HG03108 (cell line): ENCODE measurements around the gene DDN.

Experiments used
- ATAC-seq: cut with Tn5 transposase; IDR thresholded peaks from one replicate; pipeline ENCODE4 v1.9.1; 2021; ENCODE audit warnings: moderate library complexity; ENCODE audit not compliant: unreplicated experiment

DDN gene

DNA sequence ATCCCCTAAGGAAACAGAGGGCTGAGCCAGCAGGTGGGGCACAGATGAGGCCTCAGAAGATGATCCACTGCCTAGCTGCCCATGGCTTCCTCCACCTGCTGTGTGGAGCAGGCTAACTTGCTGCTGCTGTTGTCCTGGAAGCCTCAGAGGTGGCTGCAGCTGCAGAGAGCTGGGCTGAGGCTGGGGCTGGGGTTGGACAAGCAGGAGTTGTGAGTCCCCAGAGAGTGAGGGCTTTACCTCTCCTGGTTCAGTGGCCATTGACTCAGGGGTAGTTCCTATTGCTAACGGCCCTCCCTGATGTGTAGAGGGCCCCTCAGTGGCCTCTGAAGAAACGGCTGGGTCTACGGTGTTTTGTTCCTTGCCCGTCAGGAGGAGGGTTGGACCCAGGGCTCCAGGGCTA lies 33.1 kb upstream of the DDN start:
- no peak for ATAC-seq

DNA sequence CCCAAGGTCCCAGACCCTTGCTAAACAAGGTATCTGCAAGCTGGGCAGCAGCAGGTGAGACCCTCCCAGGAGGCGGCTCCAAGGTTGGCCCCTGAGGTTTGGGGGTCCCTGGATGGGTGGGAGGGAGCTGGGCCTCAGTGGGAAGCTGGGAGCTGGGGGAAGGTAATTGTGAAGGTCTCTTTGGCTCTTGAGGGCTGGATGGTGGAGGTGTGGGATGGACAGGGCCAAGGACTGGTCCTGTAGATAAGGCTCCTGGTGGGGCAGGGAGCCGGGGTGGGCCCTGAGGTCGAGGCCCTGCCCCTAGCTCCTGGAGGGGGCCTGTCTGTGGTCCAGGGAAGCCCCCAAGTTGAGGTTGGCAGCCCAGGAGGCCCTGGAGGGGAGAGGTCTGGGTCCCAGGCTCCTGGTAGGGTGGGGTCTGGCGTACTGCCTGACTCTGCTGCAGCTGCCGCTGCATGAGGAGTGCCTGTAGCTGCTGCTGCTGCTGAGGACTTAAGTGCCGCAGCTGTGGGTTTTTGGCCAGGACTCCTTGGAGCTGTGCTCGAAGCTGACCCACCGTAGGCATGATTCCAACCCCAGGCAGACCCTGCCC lies 32.5 kb upstream of the DDN start:
- no peak for ATAC-seq

DNA sequence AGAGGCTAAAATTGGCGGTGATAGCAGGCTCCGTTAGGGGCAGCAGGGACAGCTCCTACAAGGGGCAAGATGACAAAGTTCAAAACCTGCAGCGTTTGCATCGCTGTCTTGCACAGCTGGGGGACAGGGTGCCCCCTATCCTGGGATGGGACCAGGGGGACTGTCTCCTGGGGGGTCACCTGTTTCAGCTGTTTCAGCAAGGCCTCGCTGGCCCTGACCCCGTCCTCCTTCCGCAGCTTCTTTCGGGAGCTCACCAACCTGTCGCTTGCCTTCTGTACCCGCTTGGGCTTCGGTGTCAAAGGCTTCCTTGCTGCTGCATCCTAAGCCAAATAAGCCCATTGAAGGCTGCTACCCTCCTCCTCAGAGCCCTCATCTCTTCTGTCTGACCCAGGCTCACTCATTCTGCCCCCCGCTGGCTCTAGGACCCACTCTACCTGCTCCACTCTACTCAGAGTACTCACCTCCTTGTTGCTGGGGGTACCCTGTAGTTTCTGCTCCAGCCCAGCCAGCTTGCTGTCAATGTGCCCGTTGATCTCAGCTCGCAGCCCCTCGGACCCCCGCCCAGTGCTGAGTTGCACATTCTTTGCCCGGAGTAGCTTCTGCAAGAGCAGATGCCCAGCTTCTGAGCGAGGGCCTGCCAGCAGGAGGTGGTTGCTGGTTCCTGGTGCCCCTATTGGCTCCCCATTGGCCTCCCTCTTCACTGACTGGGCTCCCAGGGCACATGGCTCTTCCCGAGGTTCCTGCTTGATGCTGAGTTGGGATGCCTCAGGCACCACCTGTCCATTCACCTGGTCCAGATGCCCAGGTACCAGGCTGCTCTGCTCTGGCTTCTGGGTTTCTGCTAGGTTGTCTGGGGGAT lies 31.8 kb upstream of the DDN start:
- no peak for ATAC-seq

DNA sequence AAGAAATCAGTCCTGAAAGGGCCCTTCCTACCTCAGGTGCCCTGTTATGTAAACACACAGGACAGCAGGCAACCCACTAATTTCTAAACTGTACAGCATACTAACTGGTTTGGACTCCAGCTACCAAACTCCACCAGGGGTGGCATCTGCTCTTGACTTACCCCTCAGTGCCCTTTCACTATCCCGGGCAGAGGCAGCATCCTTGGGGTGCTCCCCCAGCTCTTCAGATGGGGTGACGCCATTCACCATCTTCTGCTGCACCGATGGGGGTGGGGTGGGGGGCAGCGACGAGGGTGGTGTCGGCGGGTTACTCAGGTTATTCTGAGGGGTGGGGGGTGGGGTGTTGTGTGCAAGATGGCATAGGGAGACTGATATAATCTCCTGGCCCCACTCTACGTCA lies 30.9 kb upstream of the DDN start:
- no peak for ATAC-seq

DNA sequence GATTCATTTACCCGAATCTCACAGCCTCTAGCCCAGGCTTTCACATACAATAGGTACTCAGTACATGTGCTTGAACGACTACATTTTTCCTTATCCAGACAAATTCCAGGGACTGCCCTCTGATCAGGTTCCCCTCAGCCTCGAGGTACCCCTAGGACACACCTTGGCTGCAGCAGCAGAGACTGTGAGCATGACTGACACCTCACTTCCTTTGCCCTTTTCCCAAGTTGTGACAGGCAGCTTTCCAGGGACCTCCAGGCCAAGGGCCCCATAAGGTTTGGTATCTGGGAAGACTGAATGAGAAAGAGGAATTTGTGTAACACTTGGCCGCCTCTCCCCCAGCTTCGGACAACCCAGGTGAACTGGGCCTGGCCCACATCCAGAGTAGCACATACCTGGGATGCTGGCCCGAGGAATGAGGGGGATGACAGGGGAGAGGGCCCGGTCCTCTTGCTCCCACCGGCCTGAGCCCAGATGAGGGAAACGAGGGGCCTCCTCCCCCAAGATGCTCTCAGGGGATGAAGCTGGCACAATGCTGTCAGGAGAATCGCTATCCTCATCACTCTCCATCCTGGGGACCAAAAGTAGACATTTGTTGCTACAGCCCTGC lies 29.6 kb upstream of the DDN start:
- no peak for ATAC-seq

- ATAC-seq, result no peak
Observed at GRCh38 chr12:49027846-49028555, 28.8 kb upstream of the DDN start.

DNA sequence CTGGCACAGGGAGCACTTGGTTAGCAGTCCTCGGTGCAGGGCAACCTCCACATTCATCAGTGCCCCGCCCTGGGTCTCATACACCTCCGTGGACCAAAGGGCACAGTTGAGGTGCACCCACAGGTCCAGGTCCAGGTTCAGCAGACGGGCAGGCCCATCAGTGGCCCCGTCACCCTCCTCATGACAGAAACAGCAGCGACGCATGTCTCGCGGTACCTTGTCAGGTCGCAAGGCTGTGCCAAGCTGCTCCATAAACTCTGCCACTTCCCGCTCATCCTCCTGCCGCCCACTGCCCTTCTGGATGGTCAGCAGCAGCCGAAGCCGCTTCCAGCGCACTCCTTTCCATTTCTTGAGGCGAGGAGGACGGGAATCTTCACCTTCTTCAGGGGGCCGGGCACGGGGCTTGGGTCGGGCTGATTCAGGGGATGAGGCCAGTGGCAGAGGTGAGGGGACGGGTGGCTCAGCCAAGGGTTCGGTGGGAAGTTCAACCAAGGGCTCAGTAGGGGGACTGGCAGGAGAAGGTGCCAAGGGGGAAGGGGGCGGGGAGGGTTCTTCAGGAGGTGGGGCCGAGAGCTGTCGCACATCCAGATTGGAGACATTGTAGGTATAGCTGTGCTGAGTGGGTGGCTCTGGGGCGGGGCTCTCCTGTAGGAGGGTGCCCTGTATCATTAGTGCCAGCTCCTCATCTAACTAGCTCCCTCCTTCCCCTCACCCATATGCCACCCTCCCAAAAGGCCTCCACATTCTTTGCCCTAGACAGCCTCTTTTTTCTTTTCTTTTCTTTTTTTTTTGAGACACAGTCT lies 27.7 kb upstream of the DDN start:
- no peak for ATAC-seq

DNA sequence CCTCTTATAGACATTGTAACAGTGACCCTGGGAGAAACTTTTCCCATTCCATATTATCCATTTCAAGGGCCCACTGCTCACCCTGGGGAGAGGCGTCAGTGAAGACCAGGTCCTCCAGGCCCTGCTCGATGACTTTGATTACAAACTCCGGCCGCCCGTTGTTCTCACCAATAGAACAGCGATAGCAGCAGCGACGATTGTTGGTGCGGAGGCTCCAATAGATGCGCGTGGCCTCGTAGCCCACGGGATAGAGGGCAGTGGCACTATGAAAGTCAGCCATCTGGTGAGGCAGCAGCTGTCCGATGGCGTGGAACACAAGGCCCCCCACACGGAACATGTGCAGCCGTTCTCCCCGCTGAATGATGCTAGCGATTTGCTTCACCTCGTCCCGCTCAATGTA lies 26.9 kb upstream of the DDN start:
- no peak for ATAC-seq

DNA sequence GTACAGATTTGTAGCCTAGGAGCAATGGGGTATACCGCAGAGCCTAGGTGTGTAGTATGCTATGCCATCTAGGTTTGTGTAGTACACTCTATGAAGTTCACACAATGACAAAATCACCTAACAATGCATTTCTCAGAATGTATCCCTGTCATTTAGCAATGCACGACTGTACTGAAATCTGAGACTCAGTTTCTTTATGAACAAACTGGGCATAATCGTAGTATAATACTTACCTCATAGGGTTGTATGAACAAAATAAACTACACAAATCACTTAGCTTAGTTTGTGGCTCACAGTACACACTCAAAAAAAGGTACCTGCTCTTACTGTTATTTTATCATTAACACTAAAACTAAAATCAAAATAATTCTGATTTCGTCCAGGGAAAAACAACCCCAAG lies 26.3 kb upstream of the DDN start:
- ATAC-seq, result no peak

DNA sequence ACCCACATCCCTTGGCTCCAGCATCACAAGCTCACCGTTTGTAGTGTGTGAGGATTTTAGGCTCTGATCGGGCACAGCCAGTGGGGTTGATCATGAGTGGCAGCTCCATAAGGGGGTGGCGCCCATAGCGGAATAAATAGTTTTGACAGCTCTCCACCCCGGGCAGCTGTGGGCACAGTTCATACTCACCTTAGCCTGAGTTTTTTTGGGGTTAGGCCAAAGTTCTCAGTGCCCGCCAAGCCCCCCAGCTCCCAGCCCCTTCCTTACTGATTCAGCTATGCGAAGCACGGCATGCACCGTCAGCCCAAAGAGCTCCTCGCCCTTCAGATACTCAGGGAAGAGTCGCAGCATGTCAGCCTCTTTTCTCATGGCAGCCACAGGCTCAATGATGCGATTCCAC lies 25.4 kb upstream of the DDN start:
- no peak for ATAC-seq

DNA sequence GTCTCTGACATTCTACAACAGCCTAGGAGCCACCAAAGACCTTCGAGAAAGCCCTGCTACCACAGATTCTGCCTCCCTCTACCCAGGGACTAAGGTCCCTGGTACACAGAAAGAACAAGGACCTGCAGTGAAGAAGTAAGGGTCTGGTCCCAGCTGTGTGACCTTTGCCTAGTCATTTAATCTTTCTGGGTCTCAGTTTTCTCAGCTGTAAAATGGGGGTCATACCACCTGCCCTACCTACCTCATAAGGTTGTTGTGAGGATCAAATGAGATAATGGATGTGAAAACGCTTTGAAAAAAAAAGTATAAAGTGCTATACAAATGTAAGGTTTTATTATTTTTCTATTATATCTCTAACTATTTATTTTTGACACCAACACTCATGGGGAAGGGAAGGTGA lies 24.6 kb upstream of the DDN start:
- no peak for ATAC-seq

- no peak for ATAC-seq
Observed at GRCh38 chr12:49022558-49023178, 23.5 kb upstream of the DDN start.

- ATAC-seq, result no peak
Observed at GRCh38 chr12:49021292-49021915, 22.2 kb upstream of the DDN start.

DNA sequence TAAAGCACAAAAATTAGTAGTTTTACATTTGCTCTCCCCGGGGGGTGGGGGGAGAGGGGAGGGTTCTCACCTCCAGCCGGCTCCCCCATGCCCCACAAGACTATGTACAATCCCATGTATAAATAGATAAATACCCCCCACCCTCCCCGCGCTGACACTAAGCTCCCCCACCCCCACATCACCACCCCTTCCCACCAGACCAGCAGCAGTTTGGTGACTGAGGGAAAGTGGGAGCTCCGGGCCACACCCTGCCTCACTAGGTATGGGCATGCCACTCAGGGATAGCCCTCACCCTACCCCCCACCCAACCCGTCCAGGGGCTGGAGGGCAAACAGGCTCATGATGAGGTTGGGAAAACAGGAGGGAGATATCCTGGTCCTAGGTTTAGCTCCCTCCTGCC lies 21.3 kb upstream of the DDN start:
- ATAC-seq, result no peak

- no peak for ATAC-seq
Observed at GRCh38 chr12:49019443-49020324, 20.5 kb upstream of the DDN start.

- ATAC-seq, result peak; percentile 17
Observed at GRCh38 chr12:49019120-49019430, 19.9 kb upstream of the DDN start.

DNA sequence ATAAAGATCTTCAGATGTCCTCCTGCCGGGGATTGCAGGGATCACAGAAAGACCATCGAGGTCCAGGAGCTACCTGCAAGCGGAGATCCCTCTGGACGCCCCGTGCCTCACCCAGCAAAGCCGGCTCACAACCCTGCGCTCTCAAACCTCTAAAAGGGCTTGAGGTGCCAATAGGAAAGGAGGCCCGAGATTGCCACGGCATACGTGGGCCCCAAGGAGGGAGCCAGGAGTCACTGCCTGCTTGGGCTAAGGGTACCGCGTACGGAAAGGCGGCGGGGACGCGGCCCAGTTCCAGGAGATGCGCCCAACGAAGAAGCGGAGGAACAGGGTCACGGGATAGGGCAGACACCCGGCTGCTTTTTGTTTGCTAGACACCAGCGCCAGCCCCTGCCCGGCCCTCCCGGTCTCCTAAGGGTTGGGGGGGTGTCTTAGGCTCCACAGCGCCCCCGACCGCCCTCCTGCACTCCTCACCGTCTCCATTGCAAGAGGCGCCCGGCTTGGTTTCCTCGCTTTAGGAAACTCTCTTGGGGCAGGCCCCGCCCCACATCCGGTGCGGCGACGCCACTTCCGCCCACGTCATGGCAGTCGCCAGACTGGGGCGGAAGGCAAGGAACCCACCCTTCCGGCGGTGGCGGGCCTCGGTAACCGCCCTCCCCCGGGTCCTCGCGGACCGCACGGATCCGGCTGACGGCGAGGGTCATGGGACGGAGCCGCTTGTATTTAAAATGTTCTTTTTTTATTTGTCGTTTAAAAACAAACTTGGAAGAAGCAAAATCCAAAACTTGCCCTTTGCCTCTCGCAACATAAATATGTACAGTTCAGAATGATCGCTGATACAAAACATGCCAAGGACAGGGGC lies 19.3 kb upstream of the DDN start, which contains the start of gene PRKAG1:
Gene PRKAG1 (minus strand): TSS at position 516 of the 859 bp plus-strand sequence. CDS start 36 bp downstream, at position 480.
- peak; percentile 94 for ATAC-seq

DNA sequence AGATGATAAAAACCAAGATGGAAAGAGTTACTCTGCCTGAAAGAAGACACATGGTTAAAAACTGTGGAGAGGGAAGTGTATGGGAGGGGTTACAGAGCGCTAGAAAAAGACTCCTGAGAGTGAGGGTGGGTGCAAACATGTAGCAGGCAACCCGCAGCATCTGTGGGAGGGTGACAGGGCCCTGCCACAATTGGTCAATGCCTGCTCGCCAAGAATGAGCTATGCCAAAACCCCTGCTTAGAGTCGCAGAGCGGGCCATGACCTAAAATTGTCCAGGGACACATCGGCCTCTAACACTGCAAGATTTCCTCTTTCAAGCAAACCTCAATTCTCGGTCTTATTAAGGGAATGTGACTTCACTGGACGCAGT lies 18.7 kb upstream of the DDN start:
- ATAC-seq, result peak; percentile 6
